ENCODE data around the gene CSTF2T.

Gene CSTF2T

DNA sequence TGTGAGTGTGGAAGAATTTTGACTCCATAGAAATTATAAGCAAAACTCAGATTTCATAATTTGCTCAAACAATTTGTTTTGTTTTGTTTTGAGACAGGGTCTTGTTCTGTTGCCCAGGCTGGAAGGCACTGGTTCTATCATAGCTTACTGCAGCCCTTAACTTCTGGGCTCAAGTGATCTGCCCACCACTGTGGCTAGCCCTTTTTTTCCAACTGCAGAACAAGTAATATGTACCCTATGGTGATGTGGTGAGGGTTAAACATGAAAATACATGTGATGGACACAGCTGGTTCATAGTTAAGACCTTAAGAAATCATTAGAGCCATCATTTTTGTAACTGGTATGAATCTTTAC is 31.1 kb downstream of the CSTF2T start:
- H3K9ac ChIP-seq: no peak overlapping the region
- no peak overlapping the region for H3K4me3 ChIP-seq (IDR thresholded peaks at IDR 0.05; ENCODE audit: insufficient read depth, low read depth, low read length)
- H3K36me3 ChIP-seq (ENCODE audit: insufficient read depth): no peaks in the 10 kb centered on the region
- no peaks in the 10 kb centered on the region for H3K4me1 ChIP-seq (ENCODE audit: low read depth, poor library complexity, severe bottlenecking)
- H3K27ac ChIP-seq: no peak overlapping the region
- H4K20me1 ChIP-seq (ENCODE audit: insufficient read depth): no peaks in the 10 kb centered on the region
- H3K4me2 ChIP-seq: no peak overlapping the region
- H2AFZ ChIP-seq (ENCODE audit: low read depth): no peak overlapping the region
- no peaks in the 10 kb centered on the region for H3K27me3 ChIP-seq (ENCODE audit: insufficient read depth, low read depth)
- H3K79me2 ChIP-seq (ENCODE audit: insufficient read depth, low read depth): no peaks in the 10 kb centered on the region
- TF ChIP-seq, protein P1, sequence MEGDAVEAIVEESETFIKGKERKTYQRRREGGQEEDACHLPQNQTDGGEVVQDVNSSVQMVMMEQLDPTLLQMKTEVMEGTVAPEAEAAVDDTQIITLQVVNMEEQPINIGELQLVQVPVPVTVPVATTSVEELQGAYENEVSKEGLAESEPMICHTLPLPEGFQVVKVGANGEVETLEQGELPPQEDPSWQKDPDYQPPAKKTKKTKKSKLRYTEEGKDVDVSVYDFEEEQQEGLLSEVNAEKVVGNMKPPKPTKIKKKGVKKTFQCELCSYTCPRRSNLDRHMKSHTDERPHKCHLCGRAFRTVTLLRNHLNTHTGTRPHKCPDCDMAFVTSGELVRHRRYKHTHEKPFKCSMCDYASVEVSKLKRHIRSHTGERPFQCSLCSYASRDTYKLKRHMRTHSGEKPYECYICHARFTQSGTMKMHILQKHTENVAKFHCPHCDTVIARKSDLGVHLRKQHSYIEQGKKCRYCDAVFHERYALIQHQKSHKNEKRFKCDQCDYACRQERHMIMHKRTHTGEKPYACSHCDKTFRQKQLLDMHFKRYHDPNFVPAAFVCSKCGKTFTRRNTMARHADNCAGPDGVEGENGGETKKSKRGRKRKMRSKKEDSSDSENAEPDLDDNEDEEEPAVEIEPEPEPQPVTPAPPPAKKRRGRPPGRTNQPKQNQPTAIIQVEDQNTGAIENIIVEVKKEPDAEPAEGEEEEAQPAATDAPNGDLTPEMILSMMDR (conservative IDR thresholded peaks at IDR 0.05; ENCODE audit: low read depth, low read length): no peak

DNA sequence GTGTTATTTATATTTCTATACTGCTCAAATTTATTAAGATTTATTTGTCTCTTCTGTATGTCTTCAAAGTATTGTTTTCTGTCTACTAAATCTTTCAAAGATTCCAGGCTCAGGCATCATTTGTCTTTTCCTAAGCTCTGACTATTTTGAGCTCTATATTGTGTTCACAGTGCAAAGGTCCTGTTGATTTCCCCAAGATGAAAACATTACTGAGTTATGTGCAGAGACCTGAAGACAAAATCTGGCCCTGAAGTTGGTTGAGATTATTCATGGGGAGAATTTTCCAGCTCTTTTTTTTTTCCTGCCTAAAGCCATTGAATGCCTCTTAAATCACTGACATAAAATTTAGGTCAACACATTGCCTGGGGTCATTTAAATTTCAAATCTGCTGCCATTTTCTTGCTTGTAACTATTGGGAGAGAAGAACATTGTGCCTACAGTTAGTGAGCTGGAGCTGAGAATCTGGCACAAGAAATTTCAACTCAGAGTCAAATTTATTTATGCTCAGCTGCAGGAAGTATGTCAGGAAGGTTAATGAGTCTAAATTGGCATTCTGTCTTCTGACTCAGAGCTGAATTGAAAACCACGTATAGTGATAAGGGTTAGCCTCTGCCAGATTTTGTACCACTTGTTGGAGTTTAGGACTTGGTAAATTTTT is 31.6 kb downstream of the CSTF2T start:
- no peaks in the 10 kb centered on the region for H4K20me1 ChIP-seq (ENCODE audit: insufficient read depth)
- H3K4me2 ChIP-seq: no peak overlapping the region

GRCh38 chr10:51666456-51666855 is 32.9 kb downstream of the CSTF2T start:
- Histone ChIP-seq H3K27me3 (ENCODE audit: insufficient read depth, low read depth) (no peaks in the 10 kb centered on the region), H3K9ac (no peak overlapping the region), H3K4me2 (no peak overlapping the region), H3K36me3 (ENCODE audit: insufficient read depth) (no peaks in the 10 kb centered on the region), H3K79me2 (ENCODE audit: insufficient read depth, low read depth) (no peaks in the 10 kb centered on the region), H2AFZ (ENCODE audit: low read depth) (no peak overlapping the region), H3K4me3 (IDR thresholded peaks at IDR 0.05; ENCODE audit: insufficient read depth, low read depth, low read length) (no peak overlapping the region), H3K27ac (no peak overlapping the region), H3K4me1 (ENCODE audit: low read depth, poor library complexity, severe bottlenecking) (no peaks in the 10 kb centered on the region), H4K20me1 (ENCODE audit: insufficient read depth) (no peaks in the 10 kb centered on the region)
- TF ChIP-seq, protein P1 (conservative IDR thresholded peaks at IDR 0.05; ENCODE audit: low read depth, low read length): no peak

More for the DNA sequence above, 31.6 kb downstream of the CSTF2T start:
- no peaks in the 10 kb centered on the region for H3K4me1 ChIP-seq (ENCODE audit: low read depth, poor library complexity, severe bottlenecking)
- no peak overlapping the region for H3K4me3 ChIP-seq (IDR thresholded peaks at IDR 0.05; ENCODE audit: insufficient read depth, low read depth, low read length)
- H3K36me3 ChIP-seq (ENCODE audit: insufficient read depth): no peaks in the 10 kb centered on the region
- no peaks in the 10 kb centered on the region for H3K27me3 ChIP-seq (ENCODE audit: insufficient read depth, low read depth)
- H3K79me2 ChIP-seq (ENCODE audit: insufficient read depth, low read depth): no peaks in the 10 kb centered on the region
- no peak overlapping the region for H3K9ac ChIP-seq
- H3K27ac ChIP-seq: no peak overlapping the region
- no peak overlapping the region for H2AFZ ChIP-seq (ENCODE audit: low read depth)
- TF ChIP-seq, protein P1 (conservative IDR thresholded peaks at IDR 0.05; ENCODE audit: low read depth, low read length): no peak

- Histone ChIP-seq H3K27ac (no peak overlapping the region), H3K4me3 (IDR thresholded peaks at IDR 0.05; ENCODE audit: insufficient read depth, low read depth, low read length) (no peak overlapping the region), H3K4me1 (ENCODE audit: low read depth, poor library complexity, severe bottlenecking) (no peaks in the 10 kb centered on the region), H3K9ac (no peak overlapping the region), H3K4me2 (no peak overlapping the region), H3K36me3 (ENCODE audit: insufficient read depth) (no peaks in the 10 kb centered on the region), H2AFZ (ENCODE audit: low read depth) (no peak overlapping the region), H4K20me1 (ENCODE audit: insufficient read depth) (no peaks in the 10 kb centered on the region), H3K79me2 (ENCODE audit: insufficient read depth, low read depth) (no peaks in the 10 kb centered on the region), H3K27me3 (ENCODE audit: insufficient read depth, low read depth) (no peaks in the 10 kb centered on the region)
- TF ChIP-seq, protein P1 (conservative IDR thresholded peaks at IDR 0.05; ENCODE audit: low read depth, low read length): no peak
These were observed 36.3 kb downstream of the CSTF2T start for GRCh38 chr10:51663086-51663485.
